Measurements from ENCODE around the gene CAPS2. TPM values are rescaled to one million over a fixed set of nuclear protein-coding genes. Genes with fewer than 3 reads are reported as not detected.

CAPS2 gene
- total RNA-seq, 4 donors from 2014 or later: 18.8 to 33.0 (median 30.9) TPM

DNA sequence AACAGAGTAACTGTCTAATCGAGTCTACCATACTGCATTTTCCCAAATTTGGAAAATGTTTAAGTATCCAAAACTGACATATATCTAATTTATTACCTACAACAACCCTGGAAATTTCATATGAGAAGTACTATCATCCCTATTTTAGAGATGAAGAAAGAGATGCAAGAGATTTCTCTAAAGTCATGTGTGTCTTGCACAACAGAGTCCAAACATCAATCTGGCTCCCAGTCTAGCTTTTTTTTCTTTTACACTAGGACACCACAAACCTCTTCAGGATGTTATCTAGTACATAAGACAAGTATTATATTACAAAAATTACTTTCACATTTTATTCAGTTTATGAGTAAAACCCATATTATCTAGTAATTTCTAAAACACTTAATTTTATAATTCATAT, 39.1 kb downstream of the CAPS2 start:
- 90 to 93% methylated on average over 1 of the region's 1 CpG for WGBS, 2 donors
- TF ChIP-seq POLR2A (IDR thresholded peaks at IDR 0.05): no peak
- Histone ChIP-seq H3K27me3 (no peaks in the 10 kb centered on the region), H3K4me3 (no peak overlapping the region), H3K4me1 (no peaks in the 10 kb centered on the region), H3K9me3 (no peaks in the 10 kb centered on the region), H3K36me3 (no peaks in the 10 kb centered on the region), H3K27ac (no peak overlapping the region)
- DNase-seq (ENCODE audit: low spot score in 2 of 2): no peak

DNA sequence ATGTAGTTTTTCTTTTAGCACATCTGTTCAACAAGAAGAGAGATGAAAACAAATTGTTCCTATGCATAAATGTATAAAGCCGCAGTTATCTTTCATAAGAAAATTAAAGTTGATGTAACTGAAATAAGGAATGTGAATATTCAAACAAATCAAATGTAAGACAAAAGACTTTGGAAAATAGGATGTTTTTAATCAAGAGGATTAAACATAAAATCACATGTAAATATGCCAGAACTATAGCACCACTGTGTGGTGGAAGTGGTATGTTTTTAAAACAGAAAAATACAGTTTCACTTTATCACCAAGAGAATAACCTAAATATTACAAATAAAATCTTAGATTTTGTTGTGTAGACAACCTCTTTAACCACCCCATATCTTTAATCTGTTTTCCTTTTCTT, 40.4 kb downstream of the CAPS2 start:
- H3K9me3 ChIP-seq: no peaks in the 10 kb centered on the region
- 74 to 89% methylated on average over 1 of the region's 1 CpG for WGBS, 2 donors
- no peaks in the 10 kb centered on the region for H3K27me3 ChIP-seq
- no peak for TF ChIP-seq POLR2A (IDR thresholded peaks at IDR 0.05)
- TF ChIP-seq EP300 (IDR thresholded peaks at IDR 0.05): no peak
- TF ChIP-seq, protein P1, sequence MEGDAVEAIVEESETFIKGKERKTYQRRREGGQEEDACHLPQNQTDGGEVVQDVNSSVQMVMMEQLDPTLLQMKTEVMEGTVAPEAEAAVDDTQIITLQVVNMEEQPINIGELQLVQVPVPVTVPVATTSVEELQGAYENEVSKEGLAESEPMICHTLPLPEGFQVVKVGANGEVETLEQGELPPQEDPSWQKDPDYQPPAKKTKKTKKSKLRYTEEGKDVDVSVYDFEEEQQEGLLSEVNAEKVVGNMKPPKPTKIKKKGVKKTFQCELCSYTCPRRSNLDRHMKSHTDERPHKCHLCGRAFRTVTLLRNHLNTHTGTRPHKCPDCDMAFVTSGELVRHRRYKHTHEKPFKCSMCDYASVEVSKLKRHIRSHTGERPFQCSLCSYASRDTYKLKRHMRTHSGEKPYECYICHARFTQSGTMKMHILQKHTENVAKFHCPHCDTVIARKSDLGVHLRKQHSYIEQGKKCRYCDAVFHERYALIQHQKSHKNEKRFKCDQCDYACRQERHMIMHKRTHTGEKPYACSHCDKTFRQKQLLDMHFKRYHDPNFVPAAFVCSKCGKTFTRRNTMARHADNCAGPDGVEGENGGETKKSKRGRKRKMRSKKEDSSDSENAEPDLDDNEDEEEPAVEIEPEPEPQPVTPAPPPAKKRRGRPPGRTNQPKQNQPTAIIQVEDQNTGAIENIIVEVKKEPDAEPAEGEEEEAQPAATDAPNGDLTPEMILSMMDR (IDR thresholded peaks at IDR 0.05): peak in 1 of 5 experiments; percentile 16
- no peak overlapping the region for H3K27ac ChIP-seq
- no peaks in the 10 kb centered on the region for H3K4me1 ChIP-seq
- DNase-seq (ENCODE audit: low spot score in 2 of 2): no peak
- H3K4me3 ChIP-seq: no peak overlapping the region
- no peaks in the 10 kb centered on the region for H3K36me3 ChIP-seq

DNA sequence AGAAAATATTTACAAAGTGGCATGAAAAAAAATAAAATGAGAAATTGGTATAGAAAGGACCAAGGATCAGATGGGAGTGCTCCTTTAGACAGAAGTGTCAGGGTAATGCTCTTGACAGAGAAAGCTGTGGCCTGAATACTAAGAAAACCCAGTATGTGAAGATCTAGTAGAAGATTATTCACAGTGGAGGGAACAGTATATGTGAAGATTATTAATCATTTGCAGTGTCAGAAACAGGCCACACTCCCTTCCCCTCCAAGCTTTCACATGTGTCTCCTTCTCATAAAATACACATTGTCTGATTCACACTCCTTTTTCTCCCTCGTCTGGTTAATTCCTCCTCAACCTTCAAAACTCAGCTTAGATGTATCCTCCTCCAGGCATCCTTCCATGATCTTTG, 41.3 kb downstream of the CAPS2 start:
- TF ChIP-seq, protein P1 (IDR thresholded peaks at IDR 0.05): no peak
- no peak for TF ChIP-seq EP300 (IDR thresholded peaks at IDR 0.05)
- no peak for TF ChIP-seq POLR2A (IDR thresholded peaks at IDR 0.05)
- WGBS, 2 donors: 79 to 84% methylated on average over 1 of the region's 1 CpG
- Histone ChIP-seq H3K27ac (no peak overlapping the region), H3K4me3 (no peak overlapping the region), H3K4me1 (no peaks in the 10 kb centered on the region), H3K9me3 (no peaks in the 10 kb centered on the region), H3K36me3 (no peaks in the 10 kb centered on the region), H3K27me3 (no peaks in the 10 kb centered on the region)
- DNase-seq (ENCODE audit: low spot score in 2 of 2): no peak

DNA sequence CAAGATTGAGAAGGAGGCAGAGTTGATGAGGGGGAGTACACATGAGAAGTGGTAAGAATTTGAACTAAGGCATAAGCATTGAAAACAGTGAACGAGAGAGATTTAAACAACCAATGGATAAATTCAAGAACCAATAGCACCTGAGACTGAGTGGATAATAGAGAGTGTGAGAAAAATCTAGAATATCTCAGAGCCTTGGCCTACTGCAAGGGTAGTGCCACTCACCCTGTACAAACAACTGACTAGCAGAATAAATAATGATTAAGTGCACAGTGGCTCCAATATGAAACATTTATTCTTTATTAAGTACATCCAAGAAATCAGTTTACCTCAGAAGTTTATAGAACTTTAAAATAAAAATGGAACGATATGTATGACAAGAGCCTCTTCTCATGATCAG, 54.4 kb downstream of the CAPS2 start:
- Histone ChIP-seq H3K4me3 (no peak overlapping the region), H3K27ac (no peak overlapping the region), H3K36me3 (no peaks in the 10 kb centered on the region), H3K9me3 (no peaks in the 10 kb centered on the region), H3K4me1 (no peaks in the 10 kb centered on the region), H3K27me3 (no peaks in the 10 kb centered on the region)
- 87 to 93% methylated on average over 2 of the region's 2 CpGs for WGBS, 2 donors
- no peak for DNase-seq (ENCODE audit: low spot score in 2 of 2)
- TF ChIP-seq POLR2A (IDR thresholded peaks at IDR 0.05) (no peak), EP300 (IDR thresholded peaks at IDR 0.05) (no peak)
- TF ChIP-seq, protein P1 (IDR thresholded peaks at IDR 0.05): no peak

DNA sequence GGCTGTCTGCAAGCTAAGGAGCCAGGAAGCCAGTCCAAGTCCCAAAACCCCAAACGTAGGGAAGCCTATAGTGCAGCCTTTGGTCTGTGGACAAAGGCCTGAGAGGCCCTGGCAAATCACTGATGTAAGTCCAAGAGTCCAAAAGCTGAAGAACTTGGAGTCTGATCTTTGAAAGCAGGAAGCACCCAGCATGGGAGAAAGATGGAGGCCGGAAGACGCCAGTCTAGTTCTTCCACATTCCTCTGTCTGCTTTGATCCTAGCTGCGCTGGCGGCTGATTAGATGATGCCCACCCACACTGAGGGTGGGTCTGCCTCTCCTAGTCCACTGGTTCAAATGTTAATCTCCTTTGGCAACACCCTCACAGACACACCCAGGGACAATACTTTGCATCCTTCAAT, 58.5 kb downstream of the CAPS2 start:
- Histone ChIP-seq H3K27me3 (no peaks in the 10 kb centered on the region), H3K9me3 (no peaks in the 10 kb centered on the region), H3K36me3 (no peaks in the 10 kb centered on the region), H3K4me3 (no peak overlapping the region), H3K4me1 (no peaks in the 10 kb centered on the region), H3K27ac (no peak overlapping the region)
- 84 to 91% methylated on average over 5 of the region's 5 CpGs for WGBS, 2 donors
- no peak for DNase-seq (ENCODE audit: low spot score in 2 of 2)
- TF ChIP-seq, protein P1 (IDR thresholded peaks at IDR 0.05): no peak
- no peak for TF ChIP-seq POLR2A (IDR thresholded peaks at IDR 0.05)
- no peak for TF ChIP-seq EP300 (IDR thresholded peaks at IDR 0.05)

DNA sequence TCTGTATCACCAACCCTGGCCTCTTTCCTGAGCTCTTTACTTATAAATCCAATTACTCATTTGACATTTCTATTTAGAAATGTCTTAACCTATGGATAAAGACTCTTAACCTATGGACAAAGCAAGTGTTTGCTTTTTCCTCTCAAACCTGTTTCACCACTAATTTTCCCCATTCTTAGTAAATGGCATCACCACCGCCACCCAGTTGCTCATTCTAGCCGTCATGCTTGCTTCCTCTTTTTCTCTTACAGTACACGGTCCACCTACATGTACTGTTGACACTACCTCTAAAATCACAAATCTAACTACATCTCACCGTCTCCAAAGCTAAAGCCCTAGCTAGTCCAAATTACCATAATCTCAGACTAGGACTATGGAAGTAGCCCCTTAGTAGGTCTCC, 60.0 kb downstream of the CAPS2 start:
- no peaks in the 10 kb centered on the region for H3K36me3 ChIP-seq
- no peaks in the 10 kb centered on the region for H3K27me3 ChIP-seq
- H3K4me1 ChIP-seq: no peaks in the 10 kb centered on the region
- 85 to 95% methylated on average over 4 of the region's 4 CpGs for WGBS, 2 donors
- peaks cover 0 to 11% (median 0%) of the 10 kb centered on the region in 4 donors for H3K9me3 ChIP-seq
- no peak overlapping the region for H3K27ac ChIP-seq
- no peak overlapping the region for H3K4me3 ChIP-seq
- TF ChIP-seq EP300 (IDR thresholded peaks at IDR 0.05): no peak
- no peak for DNase-seq (ENCODE audit: low spot score in 2 of 2)
